Hypothalamus (tissue), 51 donors: ENCODE data around the gene STYX.
"Not testable (repeated sequence)": the region's sequence is repeated elsewhere in the genome, so short reads cannot be mapped to it uniquely, and the experiment has no call there.

ENCODE experiments used
- DNase-seq, 51 donors: peaks; one replicate each; lab custom pipeline; 2025; lab: John Stamatoyannopoulos, UW

The STYX gene

DNA sequence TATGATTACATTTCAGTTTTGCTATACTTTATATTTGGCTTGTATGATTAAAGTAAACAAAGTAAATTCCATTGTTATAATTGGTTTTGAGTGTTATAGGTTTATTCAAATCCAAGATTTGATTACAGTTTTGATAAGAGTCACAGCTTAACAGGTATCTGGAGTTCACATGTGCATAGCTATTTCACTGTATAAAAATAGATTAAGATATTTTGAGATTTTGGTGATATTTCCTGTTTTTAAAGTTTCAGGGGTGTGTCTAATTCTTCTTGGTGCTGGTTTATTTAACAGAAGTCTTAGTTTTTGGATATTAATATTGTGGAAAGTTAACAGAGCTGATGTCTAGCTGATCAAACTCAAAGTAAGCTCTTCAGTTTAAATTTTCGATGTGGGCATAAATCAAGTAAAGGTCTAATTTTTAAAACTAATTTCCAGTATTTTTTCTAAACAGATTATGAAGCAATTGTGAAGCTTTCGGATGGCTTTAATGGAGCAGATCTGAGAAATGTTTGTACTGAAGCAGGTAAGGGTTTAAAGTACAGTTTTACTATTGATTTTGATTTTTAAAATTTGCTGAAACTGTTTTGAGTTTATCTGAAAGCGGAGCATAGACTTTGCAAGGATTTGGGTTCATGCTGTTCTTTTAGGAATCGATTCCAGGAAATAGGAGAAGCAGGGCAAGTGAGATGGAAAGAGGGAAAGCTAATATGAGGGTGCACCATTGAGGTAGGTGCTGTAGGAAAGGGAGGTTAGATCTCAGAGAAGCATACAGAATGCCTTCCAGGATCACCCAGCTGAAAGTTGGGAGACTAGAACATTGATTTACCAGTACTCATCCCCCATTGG, 6.2 kb upstream of the STYX start:
- no peak for DNase-seq

DNA sequence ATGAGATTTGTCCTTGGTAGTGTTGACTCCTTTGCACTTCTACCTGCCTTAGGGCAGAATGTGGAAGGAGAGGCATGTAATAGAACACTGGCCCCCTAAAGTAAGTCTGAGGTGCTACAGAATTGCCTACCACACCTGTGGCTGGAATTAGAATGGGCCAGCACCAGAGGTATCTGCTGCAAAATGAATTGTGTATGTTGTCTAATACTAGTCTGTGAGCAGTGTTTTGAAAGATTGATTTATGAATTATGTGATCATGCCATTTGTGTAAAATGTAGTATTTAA, 5.7 kb upstream of the STYX start:
- no peak for DNase-seq

DNA sequence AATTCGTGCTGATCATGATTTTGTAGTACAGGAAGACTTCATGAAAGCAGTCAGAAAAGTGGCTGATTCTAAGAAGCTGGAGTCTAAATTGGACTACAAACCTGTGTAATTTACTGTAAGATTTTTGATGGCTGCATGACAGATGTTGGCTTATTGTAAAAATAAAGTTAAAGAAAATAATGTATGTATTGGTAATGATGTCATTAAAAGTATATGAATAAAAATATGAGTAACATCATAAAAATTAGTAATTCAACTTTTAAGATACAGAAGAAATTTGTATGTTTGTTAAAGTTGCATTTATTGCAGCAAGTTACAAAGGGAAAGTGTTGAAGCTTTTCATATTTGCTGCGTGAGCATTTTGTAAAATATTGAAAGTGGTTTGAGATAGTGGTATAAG, 2.5 kb upstream of the STYX start:
- not testable (repeated sequence) for DNase-seq

DNA sequence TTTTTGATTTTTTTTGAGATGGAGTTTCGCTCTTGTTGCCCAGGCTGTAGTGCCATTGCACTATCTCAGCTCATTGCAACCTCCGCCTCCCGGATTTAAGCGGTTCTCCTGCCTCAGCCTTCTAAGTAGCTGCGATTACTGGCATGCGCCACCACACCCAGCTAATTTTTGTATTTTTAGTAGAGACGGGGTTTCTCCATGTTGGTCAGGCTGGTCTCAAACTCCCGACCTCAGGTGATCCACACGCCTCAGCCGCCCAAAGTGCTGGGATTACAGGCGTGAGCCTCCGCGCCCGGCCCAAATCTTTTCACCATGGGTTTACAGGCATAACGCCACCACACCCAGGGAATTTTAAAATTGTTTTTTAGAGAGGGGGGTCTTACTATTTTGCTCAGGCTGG, 931 bp upstream of the STYX start:
- DNase-seq = not testable (repeated sequence)

- no peak for DNase-seq
Measured at GRCh38 chr14:52729585-52729924, 411 bp upstream of the STYX start.

DNA sequence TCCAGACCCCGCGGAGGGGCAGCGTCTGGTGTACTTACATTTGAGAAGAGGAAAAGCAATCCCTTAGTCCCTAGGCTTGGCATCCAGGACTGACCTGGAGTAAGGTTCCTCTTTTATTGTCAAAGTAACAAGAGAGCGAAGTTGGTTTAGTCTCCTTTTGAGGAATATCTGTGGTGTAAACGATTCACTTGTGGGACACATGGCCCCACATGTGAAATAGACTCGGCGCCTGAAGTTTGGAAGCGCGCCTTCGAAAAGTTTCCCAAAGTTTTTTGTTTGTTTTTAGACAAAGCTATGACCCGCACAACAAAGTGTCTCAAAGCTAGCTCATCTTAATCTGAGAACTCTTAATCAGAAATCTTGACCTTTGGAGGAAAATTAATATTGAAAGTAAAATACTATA, 744 bp downstream of the STYX start:
- peak in 2 of 51 donors; percentile 29 to 31 for DNase-seq

DNA sequence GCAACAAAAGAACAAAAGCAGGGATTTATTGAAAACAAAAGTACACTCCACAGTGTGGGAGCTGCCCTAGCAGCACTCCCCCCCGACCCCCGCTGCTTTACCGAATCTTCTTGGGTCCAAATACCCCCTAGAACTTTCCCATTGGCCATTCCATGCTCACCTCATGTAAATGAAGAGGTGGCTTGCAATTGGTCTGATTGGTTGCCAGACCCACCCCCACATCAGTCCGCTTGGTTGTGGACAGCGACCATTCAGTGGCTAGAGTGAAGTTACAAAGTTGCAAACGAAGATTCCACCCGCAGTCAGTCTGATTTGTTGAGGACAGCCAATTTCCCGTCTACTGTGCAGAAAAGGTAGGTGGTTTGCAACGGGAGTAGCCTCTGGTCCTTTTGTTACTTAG, 3.9 kb downstream of the STYX start:
- DNase-seq = no peak

DNA sequence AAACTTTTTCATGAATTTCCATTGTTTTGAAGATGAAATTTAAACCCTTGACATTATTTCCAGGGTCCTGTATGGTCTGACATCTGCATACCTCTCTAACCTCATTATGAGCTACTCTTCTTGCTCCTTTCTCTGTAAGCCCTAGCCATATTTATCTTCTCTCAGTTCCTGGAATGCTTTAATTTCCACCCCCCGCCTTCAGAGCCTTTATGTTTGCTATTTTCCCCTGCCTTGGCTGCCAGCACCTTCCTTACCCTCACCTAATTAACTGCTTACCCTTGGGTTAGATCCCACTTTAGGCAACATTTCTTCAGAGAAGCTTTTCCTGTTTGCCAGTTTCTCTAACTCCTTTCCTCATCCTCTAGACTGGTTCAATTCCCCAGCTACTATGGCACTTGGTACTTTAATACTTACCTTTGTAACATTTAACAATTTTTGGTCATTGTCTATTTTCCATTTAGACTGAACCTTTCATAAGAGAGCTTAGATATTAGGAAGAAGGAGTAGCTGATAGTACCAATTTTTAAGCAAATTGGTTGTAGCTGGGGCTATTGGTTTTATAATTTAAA, 6.0 kb downstream of the STYX start:
- DNase-seq = no peak

GRCh38 chr14:52738409-52738808, 8.4 kb downstream of the STYX start:
- no peak for DNase-seq

DNA sequence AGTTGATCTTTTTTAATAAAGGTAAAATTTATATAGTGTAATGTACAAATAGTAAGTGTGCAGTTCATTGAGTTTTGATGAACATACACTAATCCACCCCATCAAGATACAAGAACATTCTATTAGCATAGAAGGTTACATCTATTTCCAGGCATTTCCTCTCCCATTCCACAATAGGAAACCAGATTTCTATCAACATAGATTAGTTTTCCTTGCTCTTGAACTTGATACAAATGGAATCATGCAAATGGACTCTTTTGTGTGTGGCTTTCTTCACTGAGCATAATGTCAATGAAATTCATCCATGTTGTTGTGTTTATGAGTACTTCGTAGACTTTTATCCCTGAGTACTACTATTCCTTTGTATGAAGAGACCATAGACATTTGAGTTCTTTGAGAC, 10.8 kb downstream of the STYX start:
- DNase-seq = no peak

DNA sequence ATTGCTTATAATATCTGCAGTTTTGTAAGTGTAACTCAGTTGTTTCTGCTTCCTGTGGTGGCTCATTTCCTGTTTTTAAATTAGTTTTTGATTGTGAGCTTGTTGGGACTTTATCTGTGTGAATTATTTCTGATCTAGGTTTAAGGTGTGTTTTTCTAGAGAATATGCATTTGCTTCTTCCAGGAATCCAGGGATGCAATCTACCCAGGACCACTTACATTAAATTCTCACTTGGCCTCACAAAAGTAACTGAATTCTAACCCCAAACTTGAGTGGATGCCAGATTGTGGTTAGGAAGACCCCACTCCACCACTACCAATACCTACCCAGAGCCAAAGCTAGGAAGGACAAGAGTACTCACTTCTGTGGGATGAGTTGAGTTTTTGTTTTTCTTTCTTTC, 11.9 kb downstream of the STYX start:
- no peak for DNase-seq

GRCh38 chr14:52748647-52749292, 18.8 kb downstream of the STYX start:
- DNase-seq = no peak

DNA sequence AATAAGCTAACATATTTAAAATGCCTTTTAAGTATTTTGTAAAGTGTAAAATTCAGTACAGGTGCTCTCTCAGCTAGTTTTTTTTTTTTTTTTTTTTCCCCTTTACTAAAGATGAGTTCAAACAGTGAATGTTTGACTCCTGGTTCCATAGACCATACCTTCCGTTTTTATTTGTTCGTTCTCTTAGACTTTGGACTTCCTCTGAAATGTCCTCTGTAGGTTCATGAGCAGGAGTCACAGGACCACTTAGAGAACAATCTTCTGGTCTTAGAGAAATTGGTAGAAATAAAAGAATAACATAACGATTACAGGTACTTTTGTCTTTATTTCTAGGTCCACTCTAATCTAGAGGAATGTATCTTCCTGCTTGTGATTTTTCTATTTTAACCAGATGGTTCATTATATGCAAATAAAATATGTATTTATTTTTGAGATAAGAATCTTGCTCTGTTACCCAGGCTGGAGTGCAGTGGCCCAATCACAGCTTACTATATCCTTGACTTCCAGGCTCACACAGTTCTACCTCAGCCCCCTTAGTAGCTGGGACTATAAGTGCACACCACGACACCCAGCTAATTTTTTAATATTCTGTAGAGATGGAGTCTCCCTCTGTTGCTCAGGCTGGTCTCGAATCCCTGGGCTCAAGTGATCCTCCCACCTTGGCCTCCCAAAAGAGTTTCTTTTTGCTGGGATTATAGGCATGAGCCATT, 25.8 kb downstream of the STYX start:
- DNase-seq = no peak

GRCh38 chr14:52759145-52759544, 29.2 kb downstream of the STYX start:
- DNase-seq = no peak

DNA sequence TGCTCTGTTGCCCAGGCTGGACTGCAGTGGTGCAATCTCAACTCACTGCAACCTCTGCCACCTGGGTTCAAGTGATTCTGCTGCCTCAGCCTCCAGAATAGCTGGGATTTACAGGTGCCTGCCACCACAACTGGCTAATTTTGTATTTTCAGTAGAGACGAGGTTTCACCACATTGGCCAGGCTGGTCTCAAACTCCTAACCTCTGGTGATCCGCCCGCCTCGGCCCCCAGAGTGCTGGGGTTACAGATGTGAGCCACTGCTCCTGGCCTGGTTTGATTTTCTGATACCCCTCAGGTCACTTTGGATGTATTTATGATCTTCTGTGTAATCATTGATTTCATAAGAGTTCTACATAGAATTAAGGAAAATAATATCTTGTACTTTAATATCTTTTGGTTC, 33.0 kb downstream of the STYX start:
- not testable (repeated sequence) for DNase-seq

GRCh38 chr14:52767058-52767833, 37.3 kb downstream of the STYX start:
- DNase-seq = no peak

- DNase-seq = no peak
Measured at GRCh38 chr14:52769887-52770286, 39.9 kb downstream of the STYX start.

DNA sequence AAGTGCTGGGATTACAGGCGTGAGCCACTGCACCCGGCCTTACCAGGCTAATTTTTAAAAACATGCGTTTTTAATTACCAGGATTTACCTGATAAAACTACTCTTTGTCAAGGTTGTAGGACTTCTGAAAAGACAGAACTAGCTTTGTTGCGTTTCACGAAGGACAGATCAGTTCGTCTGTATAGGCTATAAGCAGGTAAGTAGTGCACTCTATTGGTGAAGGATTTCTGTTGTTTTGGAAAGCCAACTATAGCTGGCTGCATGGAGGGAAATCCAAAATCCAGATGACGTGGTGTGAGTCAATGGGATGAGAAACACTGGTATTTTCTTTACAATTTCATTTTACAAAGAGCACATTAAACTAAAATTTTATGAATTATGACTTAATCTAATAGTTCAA, 46.9 kb downstream of the STYX start:
- DNase-seq = no peak

- DNase-seq = no peak
Measured at GRCh38 chr14:52778702-52779101, 48.7 kb downstream of the STYX start.

- no peak for DNase-seq
Measured at GRCh38 chr14:52780893-52781292, 50.9 kb downstream of the STYX start.

DNA sequence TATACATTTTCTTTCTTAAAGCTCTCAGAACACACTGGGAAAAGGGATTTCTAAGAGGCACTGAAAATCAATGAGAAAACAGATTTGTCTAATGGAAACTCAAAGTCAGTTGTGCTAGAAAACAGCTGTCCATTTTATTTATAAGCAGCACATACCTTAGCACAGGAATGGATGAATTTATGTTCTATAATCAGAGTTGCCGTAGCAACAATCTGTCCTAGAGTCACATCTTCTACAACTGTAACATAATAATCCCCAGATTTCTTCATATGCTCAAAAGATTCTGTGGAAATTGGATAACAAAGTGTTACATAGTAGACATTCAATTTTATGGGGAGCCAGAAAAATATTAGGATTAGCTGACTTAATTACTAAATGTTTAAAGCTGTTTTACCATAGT, 51.7 kb downstream of the STYX start:
- no peak for DNase-seq
